ENCODE measurements around the gene NXT1. TPM values are rescaled to one million over a fixed set of nuclear protein-coding genes. Genes with fewer than 3 reads are reported as not detected.

The NXT1 gene
- total and polyA plus RNA-seq, 10 of the 15 experiments (the other 5 are each of a cell fraction or from before 2014, with no cell fraction given) = 10.2 to 66.7 (median 44.0) TPM

DNA sequence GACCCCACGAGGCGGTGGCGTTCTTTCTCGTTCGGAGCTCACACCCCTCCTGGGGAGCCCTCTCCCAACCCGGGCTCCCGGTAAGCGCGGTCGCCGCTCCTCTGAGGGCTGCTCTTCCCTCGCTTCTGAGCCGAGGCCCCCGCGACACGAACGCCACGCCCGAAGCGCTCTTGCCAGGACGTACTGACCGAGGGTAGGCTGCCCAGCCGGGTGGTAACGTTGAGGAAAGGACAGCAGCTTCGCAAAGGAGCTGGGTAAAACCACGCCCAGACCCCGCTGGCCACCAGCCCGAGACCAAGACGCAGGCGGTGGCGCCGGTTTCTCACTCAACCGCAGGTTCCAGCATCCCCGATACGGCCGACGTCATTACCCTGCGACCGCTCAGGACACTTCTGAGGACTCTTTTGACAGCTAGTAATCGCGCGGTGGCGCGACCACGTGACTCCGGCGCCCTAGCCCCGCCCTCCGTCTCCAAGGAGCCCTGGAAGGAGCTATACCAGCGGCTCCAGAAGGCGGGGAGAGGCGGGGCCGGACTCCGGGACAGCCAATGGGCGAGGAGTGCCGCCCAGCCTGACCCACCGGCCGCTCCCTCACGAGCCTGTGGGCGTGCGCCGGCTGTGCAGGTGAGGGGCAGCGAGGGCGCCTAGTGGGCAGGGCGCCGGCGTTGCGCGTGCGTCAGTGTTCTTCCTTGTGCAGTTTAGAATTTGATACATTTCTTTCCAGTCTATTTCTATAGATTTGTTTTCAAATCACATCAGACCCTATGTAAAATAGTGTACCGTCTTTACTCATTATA lies 7.4 kb downstream of the NXT1 start (continued):
- TF ChIP-seq, protein P1, sequence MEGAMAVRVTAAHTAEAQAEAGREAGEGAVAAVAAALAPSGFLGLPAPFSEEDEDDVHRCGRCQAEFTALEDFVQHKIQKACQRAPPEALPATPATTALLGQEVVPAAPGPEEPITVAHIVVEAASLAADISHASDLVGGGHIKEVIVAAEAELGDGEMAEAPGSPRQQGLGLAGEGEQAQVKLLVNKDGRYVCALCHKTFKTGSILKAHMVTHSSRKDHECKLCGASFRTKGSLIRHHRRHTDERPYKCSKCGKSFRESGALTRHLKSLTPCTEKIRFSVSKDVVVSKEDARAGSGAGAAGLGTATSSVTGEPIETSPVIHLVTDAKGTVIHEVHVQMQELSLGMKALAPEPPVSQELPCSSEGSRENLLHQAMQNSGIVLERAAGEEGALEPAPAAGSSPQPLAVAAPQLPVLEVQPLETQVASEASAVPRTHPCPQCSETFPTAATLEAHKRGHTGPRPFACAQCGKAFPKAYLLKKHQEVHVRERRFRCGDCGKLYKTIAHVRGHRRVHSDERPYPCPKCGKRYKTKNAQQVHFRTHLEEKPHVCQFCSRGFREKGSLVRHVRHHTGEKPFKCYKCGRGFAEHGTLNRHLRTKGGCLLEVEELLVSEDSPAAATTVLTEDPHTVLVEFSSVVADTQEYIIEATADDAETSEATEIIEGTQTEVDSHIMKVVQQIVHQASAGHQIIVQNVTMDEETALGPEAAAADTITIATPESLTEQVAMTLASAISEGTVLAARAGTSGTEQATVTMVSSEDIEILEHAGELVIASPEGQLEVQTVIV (IDR thresholded peaks at IDR 0.05; ENCODE audit: borderline replicate concordance, partially characterized antibody) = no peak
- no peak for TF ChIP-seq HDAC6 (IDR thresholded peaks at IDR 0.05; ENCODE audit: unreplicated experiment)
- peak; percentile 71 for TF ChIP-seq PBX3 (IDR thresholded peaks at IDR 0.05; ENCODE audit: insufficient replicate concordance, low read depth, low read length)
- peak; percentile 76 for TF ChIP-seq FOXK2 (IDR thresholded peaks at IDR 0.05)
- 0 out of 2 replicates have a peak, but pooled peaks have one; percentile 36 for TF ChIP-seq IRF4 (IDR thresholded peaks at IDR 0.05; ENCODE audit: low read depth, low read length)
- peak; percentile 93 for TF ChIP-seq RUNX3 (IDR thresholded peaks at IDR 0.05; ENCODE audit: low read length)
- no peak for TF ChIP-seq SMAD5 (IDR thresholded peaks at IDR 0.05; ENCODE audit: low read depth)
- TF ChIP-seq SMARCA5 (IDR thresholded peaks at IDR 0.05) = no peak
- no peak for TF ChIP-seq CEBPZ (IDR thresholded peaks at IDR 0.05; ENCODE audit: low read depth, low read length)
- TF ChIP-seq, protein P2, sequence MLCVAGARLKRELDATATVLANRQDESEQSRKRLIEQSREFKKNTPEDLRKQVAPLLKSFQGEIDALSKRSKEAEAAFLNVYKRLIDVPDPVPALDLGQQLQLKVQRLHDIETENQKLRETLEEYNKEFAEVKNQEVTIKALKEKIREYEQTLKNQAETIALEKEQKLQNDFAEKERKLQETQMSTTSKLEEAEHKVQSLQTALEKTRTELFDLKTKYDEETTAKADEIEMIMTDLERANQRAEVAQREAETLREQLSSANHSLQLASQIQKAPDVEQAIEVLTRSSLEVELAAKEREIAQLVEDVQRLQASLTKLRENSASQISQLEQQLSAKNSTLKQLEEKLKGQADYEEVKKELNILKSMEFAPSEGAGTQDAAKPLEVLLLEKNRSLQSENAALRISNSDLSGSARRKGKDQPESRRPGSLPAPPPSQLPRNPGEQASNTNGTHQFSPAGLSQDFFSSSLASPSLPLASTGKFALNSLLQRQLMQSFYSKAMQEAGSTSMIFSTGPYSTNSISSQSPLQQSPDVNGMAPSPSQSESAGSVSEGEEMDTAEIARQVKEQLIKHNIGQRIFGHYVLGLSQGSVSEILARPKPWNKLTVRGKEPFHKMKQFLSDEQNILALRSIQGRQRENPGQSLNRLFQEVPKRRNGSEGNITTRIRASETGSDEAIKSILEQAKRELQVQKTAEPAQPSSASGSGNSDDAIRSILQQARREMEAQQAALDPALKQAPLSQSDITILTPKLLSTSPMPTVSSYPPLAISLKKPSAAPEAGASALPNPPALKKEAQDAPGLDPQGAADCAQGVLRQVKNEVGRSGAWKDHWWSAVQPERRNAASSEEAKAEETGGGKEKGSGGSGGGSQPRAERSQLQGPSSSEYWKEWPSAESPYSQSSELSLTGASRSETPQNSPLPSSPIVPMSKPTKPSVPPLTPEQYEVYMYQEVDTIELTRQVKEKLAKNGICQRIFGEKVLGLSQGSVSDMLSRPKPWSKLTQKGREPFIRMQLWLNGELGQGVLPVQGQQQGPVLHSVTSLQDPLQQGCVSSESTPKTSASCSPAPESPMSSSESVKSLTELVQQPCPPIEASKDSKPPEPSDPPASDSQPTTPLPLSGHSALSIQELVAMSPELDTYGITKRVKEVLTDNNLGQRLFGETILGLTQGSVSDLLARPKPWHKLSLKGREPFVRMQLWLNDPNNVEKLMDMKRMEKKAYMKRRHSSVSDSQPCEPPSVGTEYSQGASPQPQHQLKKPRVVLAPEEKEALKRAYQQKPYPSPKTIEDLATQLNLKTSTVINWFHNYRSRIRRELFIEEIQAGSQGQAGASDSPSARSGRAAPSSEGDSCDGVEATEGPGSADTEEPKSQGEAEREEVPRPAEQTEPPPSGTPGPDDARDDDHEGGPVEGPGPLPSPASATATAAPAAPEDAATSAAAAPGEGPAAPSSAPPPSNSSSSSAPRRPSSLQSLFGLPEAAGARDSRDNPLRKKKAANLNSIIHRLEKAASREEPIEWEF (IDR thresholded peaks at IDR 0.05; ENCODE audit: insufficient replicate concordance, low read depth, low read length) = no peak
- TF ChIP-seq PAX8 (IDR thresholded peaks at IDR 0.05) = no peak
- TF ChIP-seq POLR2A (IDR thresholded peaks at IDR 0.05; ENCODE audit: low read depth, low read length) = peak; percentile 82
- peak; percentile 19; the same call in 1 of the 2 replicates for TF ChIP-seq LARP7 (IDR thresholded peaks at IDR 0.05)
- peak; percentile 99 for TF ChIP-seq CREM (IDR thresholded peaks at IDR 0.05; ENCODE audit: low read depth)
- TF ChIP-seq ZNF207 (IDR thresholded peaks at IDR 0.05; ENCODE audit: borderline replicate concordance) = no peak
- no peak for TF ChIP-seq BCL11A (IDR thresholded peaks at IDR 0.05; ENCODE audit: low read depth, low read length)
- no peak for TF ChIP-seq FOXM1 (IDR thresholded peaks at IDR 0.05; ENCODE audit: low read depth, low read length)
- no peak for TF ChIP-seq SMAD1 (IDR thresholded peaks at IDR 0.05; ENCODE audit: low read depth, partially characterized antibody)
- TF ChIP-seq POLR2AphosphoS5 (IDR thresholded peaks at IDR 0.05; ENCODE audit: low read length) = peak; percentile 78; the same call in 1 of the 2 replicates

All from GM12878 (cell line).